Stimulated activated CD8-positive, alpha-beta memory T cell treated with anti-CD3 and anti-CD28 coated beads, Interleukin-7, amount 100 ng/mL, for 48 hours (primary cell): ENCODE measurements around the gene STRBP.

Experiments used
- DNase-seq, 2 donors: peaks; one replicate each; pipeline ENCODE4 v3.0.0-alpha.2; 2020; ENCODE audit warnings: low read depth in 1 of 2; ENCODE audit errors: extremely low read depth in 1 of 2

The STRBP gene

GRCh38 chr9:123138163-123138562 is 130.2 kb downstream of the STRBP start:
- no peak for DNase-seq

- no peak for DNase-seq
Measured at GRCh38 chr9:123135430-123135829, 133.0 kb downstream of the STRBP start.

- DNase-seq = no peak
Measured at GRCh38 chr9:123132696-123133095, 135.7 kb downstream of the STRBP start.

GRCh38 chr9:123131993-123132392 is 136.4 kb downstream of the STRBP start:
- DNase-seq = no peak

GRCh38 chr9:123131258-123131657 is 137.1 kb downstream of the STRBP start:
- DNase-seq = no peak

- DNase-seq = no peak
Measured at GRCh38 chr9:123129423-123129822, 139.0 kb downstream of the STRBP start.

GRCh38 chr9:123128591-123128990 is 139.8 kb downstream of the STRBP start:
- DNase-seq = no peak

GRCh38 chr9:123127512-123128075 is 140.8 kb downstream of the STRBP start:
- no peak for DNase-seq

GRCh38 chr9:123121457-123121856 is 146.9 kb downstream of the STRBP start:
- no peak for DNase-seq

- DNase-seq = no peak
Measured at GRCh38 chr9:123120953-123121352, 147.4 kb downstream of the STRBP start.

- DNase-seq = no peak
Measured at GRCh38 chr9:123120131-123120530, 148.3 kb downstream of the STRBP start.

GRCh38 chr9:123119566-123119965 is 148.8 kb downstream of the STRBP start:
- DNase-seq = no peak

- no peak for DNase-seq
Measured at GRCh38 chr9:123116036-123116435, 152.3 kb downstream of the STRBP start.

GRCh38 chr9:123115146-123115913 is 153.1 kb downstream of the STRBP start:
- no peak for DNase-seq

GRCh38 chr9:123113185-123113584 is 155.2 kb downstream of the STRBP start:
- DNase-seq = no peak

GRCh38 chr9:123112015-123112975 is 156.1 kb downstream of the STRBP start:
- no peak for DNase-seq

- DNase-seq = no peak
Measured at GRCh38 chr9:123111427-123112014, 156.9 kb downstream of the STRBP start.

- DNase-seq = no peak
Measured at GRCh38 chr9:123109540-123110279, 158.7 kb downstream of the STRBP start.

- DNase-seq = no peak
Measured at GRCh38 chr9:123108976-123109375, 159.4 kb downstream of the STRBP start.

GRCh38 chr9:123107639-123108285 is 160.6 kb downstream of the STRBP start:
- DNase-seq = no peak
